ENCODE data around the gene TMEM221. TPM values are rescaled to one million over a fixed set of nuclear protein-coding genes. Genes with fewer than 3 reads are reported as not detected.

Gene TMEM221
- total RNA-seq, 6 experiments from 2014 or later, result 0.12 to 0.19 (median 0.16) TPM; not detected in 3

DNA sequence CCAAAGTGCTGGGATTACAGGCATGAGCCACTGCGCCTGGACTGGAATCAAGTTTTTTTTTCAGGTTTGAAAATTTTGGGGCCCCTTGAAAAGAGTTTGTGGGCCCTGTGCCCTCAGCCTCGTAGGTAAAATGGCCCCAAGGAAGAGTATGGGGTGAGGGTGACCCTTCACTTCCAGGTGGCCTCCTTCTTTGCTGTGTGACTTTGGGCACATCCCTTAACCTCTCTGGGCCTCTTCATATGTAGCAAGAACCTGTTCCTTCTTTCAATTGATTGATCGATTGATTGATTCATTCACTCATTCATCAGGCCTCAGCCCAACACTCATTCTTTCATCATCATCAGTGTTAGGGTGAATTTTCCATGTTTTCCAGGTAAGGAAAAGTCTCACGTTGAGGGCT is 3.4 kb upstream of the TMEM221 start:
- H3K27ac ChIP-seq, result no peak overlapping the region
- H3K36me3 ChIP-seq, result no peaks in the 10 kb centered on the region
- no peak for TF ChIP-seq POLR2A (IDR thresholded peaks at IDR 0.05)
- no peak for TF ChIP-seq CTCF (IDR thresholded peaks at IDR 0.05)
- DNase-seq (no peak), ATAC-seq (no peak)
- intact Hi-C loops (cut with DNase I), result loop anchor here (10.0 kb wide), 2 partner anchors 57 to 107 kb away; partner anchors contain the start of gene CCDC194 (in 1 of the 2)
- 73% methylated on average over 4 of the region's 4 CpGs for WGBS (ENCODE audit: insufficient coverage, low coverage, low lambda C conversion rate, missing lambda C conversion rate)
- peaks cover 0 to 6% (median 0%) of the 10 kb centered on the region in 4 donors for H3K4me1 ChIP-seq
- no peak overlapping the region for H3K4me3 ChIP-seq
- H3K27me3 ChIP-seq, result peaks cover 0 to 15% of the 10 kb centered on the region in 2 donors
- H3K9me3 ChIP-seq, result no peaks in the 10 kb centered on the region

- intact Hi-C loops (cut with DNase I), result loop anchor here (10.0 kb wide), 2 partner anchors 56 to 106 kb away; partner anchors contain the start of gene CCDC194 (in 1 of the 2)
- no peak for ATAC-seq
- no peaks in the 10 kb centered on the region for H3K36me3 ChIP-seq
- 48% methylated on average over 8 of the region's 8 CpGs for WGBS (ENCODE audit: insufficient coverage, low coverage, low lambda C conversion rate, missing lambda C conversion rate)
- peaks cover 0 to 3% of the 10 kb centered on the region in 2 donors for H3K27me3 ChIP-seq
- TF ChIP-seq CTCF (IDR thresholded peaks at IDR 0.05), result no peak
- no peak for TF ChIP-seq POLR2A (IDR thresholded peaks at IDR 0.05)
- H3K4me3 ChIP-seq, result no peak overlapping the region
- H3K4me1 ChIP-seq, result peaks cover 0 to 6% (median 0%) of the 10 kb centered on the region in 4 donors
- DNase-seq, result no peak
- H3K9me3 ChIP-seq, result no peaks in the 10 kb centered on the region
- H3K27ac ChIP-seq, result no peak overlapping the region
Observed at GRCh38 chr19:17450264-17451075, 2.0 kb upstream of the TMEM221 start.

DNA sequence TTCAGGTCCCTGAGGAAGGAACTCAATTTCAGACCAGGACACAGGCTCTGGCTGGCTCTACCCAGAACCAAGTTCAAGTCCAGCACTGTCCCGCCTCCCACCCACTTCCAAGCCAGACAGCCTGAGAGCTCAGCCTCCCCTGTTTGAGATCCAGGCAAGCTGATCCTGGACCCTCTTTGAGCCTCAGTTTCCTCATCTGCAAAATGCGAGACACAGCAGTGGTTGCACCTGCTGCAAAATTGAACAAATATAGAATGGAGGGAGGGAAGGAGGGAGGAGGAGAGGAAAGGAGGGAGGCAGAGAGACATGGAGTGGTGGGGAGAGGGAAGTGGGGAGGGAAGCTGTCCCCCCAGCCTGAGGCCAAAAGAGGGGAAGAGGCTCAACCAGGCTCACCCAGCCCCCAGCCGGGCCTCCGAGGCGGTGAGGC is 751 bp downstream of the TMEM221 start:
- intact Hi-C loops (cut with DNase I), result no loop called here
- DNase-seq (no peak), ATAC-seq (peak in 1 of 4 donors; percentile 14)
- Histone ChIP-seq H3K4me1 (peaks cover 0 to 6% (median 0%) of the 10 kb centered on the region in 4 donors), H3K27ac (no peak overlapping the region), H3K4me3 (no peak overlapping the region), H3K36me3 (no peaks in the 10 kb centered on the region), H3K9me3 (no peaks in the 10 kb centered on the region), H3K27me3 (no peaks in the 10 kb centered on the region)
- no peak for TF ChIP-seq CTCF (IDR thresholded peaks at IDR 0.05)
- no peak for TF ChIP-seq POLR2A (IDR thresholded peaks at IDR 0.05)
- 83% methylated on average over 2 of the region's 5 CpGs for WGBS (ENCODE audit: insufficient coverage, low coverage, low lambda C conversion rate, missing lambda C conversion rate)

GRCh38 chr19:17445526-17446165 is 2.8 kb downstream of the TMEM221 start:
- H3K4me3 ChIP-seq, result no peak overlapping the region
- DNase-seq, result no peak
- no peaks in the 10 kb centered on the region for H3K27me3 ChIP-seq
- no peak for ATAC-seq
- no peaks in the 10 kb centered on the region for H3K9me3 ChIP-seq
- H3K27ac ChIP-seq, result no peak overlapping the region
- H3K36me3 ChIP-seq, result no peaks in the 10 kb centered on the region
- no peak for TF ChIP-seq POLR2A (IDR thresholded peaks at IDR 0.05)
- no peak for TF ChIP-seq CTCF (IDR thresholded peaks at IDR 0.05)
- intact Hi-C loops (cut with DNase I), result no loop called here
- WGBS (ENCODE audit: insufficient coverage, low coverage, low lambda C conversion rate, missing lambda C conversion rate), result 82% methylated on average over 1 of the region's 1 CpG
- H3K4me1 ChIP-seq, result peaks cover 0 to 6% (median 0%) of the 10 kb centered on the region in 4 donors

Measured in right lobe of liver (tissue), 6 donors.